Gastroesophageal sphincter (tissue), 3 donors: ENCODE measurements around the gene CUX1.

ENCODE experiments used
- EP300 ChIP-seq: sonication (generic); formaldehyde crosslinking; IDR thresholded peaks from one replicate; pipeline ENCODE4 v1.6.1; 2017; ENCODE audit warnings: antibody characterized with exemption, mild to moderate bottlenecking
- POLR2A ChIP-seq, 2 donors: fragments of 450-650 bp; IDR thresholded peaks; one replicate each; pipeline ENCODE4 v1.6.1; 2017; ENCODE audit warnings: antibody characterized with exemption in 2 of 2, mild to moderate bottlenecking in 2 of 2, moderate library complexity in 1 of 2
- TF ChIP-seq, protein P1 (sequence below), 4 experiments: fragments of 200-600 bp in 2 of 4; fragments of 450-650 bp in 2 of 4; sonication (generic) in 1 of 4; IDR thresholded peaks; one replicate each; pipeline ENCODE4 v1.5.1; 2017 to 2019; ENCODE audit warnings: antibody characterized with exemption in 4 of 4, mild to moderate bottlenecking in 2 of 4, moderate library complexity in 2 of 4

GRCh38 chr7:101937717-101938514, 120.5 kb downstream of the CUX1 start:
- TF ChIP-seq, protein P1, sequence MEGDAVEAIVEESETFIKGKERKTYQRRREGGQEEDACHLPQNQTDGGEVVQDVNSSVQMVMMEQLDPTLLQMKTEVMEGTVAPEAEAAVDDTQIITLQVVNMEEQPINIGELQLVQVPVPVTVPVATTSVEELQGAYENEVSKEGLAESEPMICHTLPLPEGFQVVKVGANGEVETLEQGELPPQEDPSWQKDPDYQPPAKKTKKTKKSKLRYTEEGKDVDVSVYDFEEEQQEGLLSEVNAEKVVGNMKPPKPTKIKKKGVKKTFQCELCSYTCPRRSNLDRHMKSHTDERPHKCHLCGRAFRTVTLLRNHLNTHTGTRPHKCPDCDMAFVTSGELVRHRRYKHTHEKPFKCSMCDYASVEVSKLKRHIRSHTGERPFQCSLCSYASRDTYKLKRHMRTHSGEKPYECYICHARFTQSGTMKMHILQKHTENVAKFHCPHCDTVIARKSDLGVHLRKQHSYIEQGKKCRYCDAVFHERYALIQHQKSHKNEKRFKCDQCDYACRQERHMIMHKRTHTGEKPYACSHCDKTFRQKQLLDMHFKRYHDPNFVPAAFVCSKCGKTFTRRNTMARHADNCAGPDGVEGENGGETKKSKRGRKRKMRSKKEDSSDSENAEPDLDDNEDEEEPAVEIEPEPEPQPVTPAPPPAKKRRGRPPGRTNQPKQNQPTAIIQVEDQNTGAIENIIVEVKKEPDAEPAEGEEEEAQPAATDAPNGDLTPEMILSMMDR (IDR thresholded peaks at IDR 0.05), result no peak
- no peak for TF ChIP-seq POLR2A (IDR thresholded peaks at IDR 0.05)
- no peak for TF ChIP-seq EP300
